ENCODE measurements around the gene OR5W2.
"Not testable (repeated sequence)": the region's sequence is repeated elsewhere in the genome, so short reads cannot be mapped to it uniquely, and the experiment has no call there.

- not testable (repeated sequence) for TF ChIP-seq ZFP91 (CRISPR knock-in tag; IDR thresholded peaks at IDR 0.05); CTCF (IDR thresholded peaks at IDR 0.05 in 2 of 3, conservative IDR thresholded peaks at IDR 0.05 in 1 of 3; ENCODE audit: insufficient read depth in 2 of 3, low read depth in 1 of 3, low read length in 3 of 3); POLR2A (conservative IDR thresholded peaks at IDR 0.05); ZNF274 (IDR thresholded peaks at IDR 0.05; ENCODE audit: borderline replicate concordance, low read depth, low read length); EP300 (IDR thresholded peaks at IDR 0.05; ENCODE audit: low read length); POLR2AphosphoS2 (IDR thresholded peaks at IDR 0.05; ENCODE audit: low read length); PBX2 (CRISPR knock-in tag; IDR thresholded peaks at IDR 0.05; ENCODE audit: low read depth); PBX2 (tag; conservative IDR thresholded peaks at IDR 0.05; ENCODE audit: low read depth); ZNF76 (CRISPR knock-in tag; IDR thresholded peaks at IDR 0.05; ENCODE audit: borderline replicate concordance); EZH2 (IDR thresholded peaks at IDR 0.05; ENCODE audit: borderline replicate concordance, low read depth, low read length); PHF21A (IDR thresholded peaks at IDR 0.05; ENCODE audit: borderline replicate concordance, low read depth); HMGXB4 (CRISPR knock-in tag; IDR thresholded peaks at IDR 0.05)
Measured at GRCh38 chr11:55884995-55885394, 29.4 kb downstream of the OR5W2 start.
